H1 (cell line): ENCODE results near the gene ASPHD2. TPM values are rescaled to one million over a fixed set of nuclear protein-coding genes. Genes with fewer than 3 reads are reported as not detected.

Experiments
- RNF2 ChIP-seq: fragments of 200-900, 300-1000 bp; sonication (generic); IDR thresholded peaks from 2 replicates; pipeline ENCODE4 v1.7.1; 2016; ENCODE audit warnings: borderline replicate concordance, low read depth, mild to moderate bottlenecking, antibody characterized with exemption, low read length; ENCODE audit not compliant: poor library complexity, severe bottlenecking; ENCODE audit errors: missing control alignments
- USF2 ChIP-seq: IDR thresholded peaks from 2 replicates; pipeline ENCODE4 v1.6.1; 2011; ENCODE audit warnings: low read length, improper control_type of control experiment
- polyA plus RNA-seq, 7 experiments: library from polyadenylated mRNA; depleted of rRNA in 3 of 7; stranded (reverse) in 5 of 7; unstranded in 2 of 7; fragments of >200 nt in 5 of 7; fragments of 200-250 nt in 2 of 7; gene quantifications; 1 replicate in 5 of 7; 2 replicates in 1 of 7; 4 replicates in 1 of 7; pipeline versions ENCODE4 v1.2.1 to v1.2.3, GENCODE V29; 2011 to 2013; ENCODE audit warnings: missing spikeins in 2 of 7, mixed read lengths in 2 of 7
- total RNA-seq: library from RNA; stranded (reverse); fragmentation: NEBNext Ultra II Directional; extraction: Animal tissue kit (Norgen Biotek cat#: 25700); gene quantifications from 2 replicates; pipeline ENCODE4 v1.2.1, GENCODE V29; 2021

The ASPHD2 gene
- total and polyA plus RNA-seq, 2 of the 8 experiments (the other 6 are each of a cell fraction or from before 2014, with no cell fraction given): 7.2 to 11.0 TPM

GRCh38 chr22:26466196-26466595 lies 37.1 kb downstream of the ASPHD2 start (continued):
- TF ChIP-seq RNF2: no peak
- no peak for TF ChIP-seq USF2
